NCI-H460 (cell line): Measurements from ENCODE around the gene MOV10. TPM values are rescaled to one million over a fixed set of nuclear protein-coding genes. Genes with fewer than 3 reads are reported as not detected.
A peak's percentile ranks its signal among the peaks of the same experiment; 100 is the strongest.

Experiments
- DNase-seq: peaks from one replicate; pipeline ENCODE4 v3.0.0-alpha.2; 2016; ENCODE audit warnings: low read depth; ENCODE audit errors: extremely low read depth
- total RNA-seq: library from RNA; depleted of rRNA; stranded (reverse); fragments of >200 nt; shearing (Covaris generic); gene quantifications from 2 replicates; pipeline ENCODE4 v1.2.3, GENCODE V29; 2014

Gene MOV10
- total RNA-seq, 1 experiment from 2014 or later: 29.5 TPM

- DNase-seq: peak; percentile 14
Measured at GRCh38 chr1:112673592-112674439, 643 bp upstream of the MOV10 start.

DNA sequence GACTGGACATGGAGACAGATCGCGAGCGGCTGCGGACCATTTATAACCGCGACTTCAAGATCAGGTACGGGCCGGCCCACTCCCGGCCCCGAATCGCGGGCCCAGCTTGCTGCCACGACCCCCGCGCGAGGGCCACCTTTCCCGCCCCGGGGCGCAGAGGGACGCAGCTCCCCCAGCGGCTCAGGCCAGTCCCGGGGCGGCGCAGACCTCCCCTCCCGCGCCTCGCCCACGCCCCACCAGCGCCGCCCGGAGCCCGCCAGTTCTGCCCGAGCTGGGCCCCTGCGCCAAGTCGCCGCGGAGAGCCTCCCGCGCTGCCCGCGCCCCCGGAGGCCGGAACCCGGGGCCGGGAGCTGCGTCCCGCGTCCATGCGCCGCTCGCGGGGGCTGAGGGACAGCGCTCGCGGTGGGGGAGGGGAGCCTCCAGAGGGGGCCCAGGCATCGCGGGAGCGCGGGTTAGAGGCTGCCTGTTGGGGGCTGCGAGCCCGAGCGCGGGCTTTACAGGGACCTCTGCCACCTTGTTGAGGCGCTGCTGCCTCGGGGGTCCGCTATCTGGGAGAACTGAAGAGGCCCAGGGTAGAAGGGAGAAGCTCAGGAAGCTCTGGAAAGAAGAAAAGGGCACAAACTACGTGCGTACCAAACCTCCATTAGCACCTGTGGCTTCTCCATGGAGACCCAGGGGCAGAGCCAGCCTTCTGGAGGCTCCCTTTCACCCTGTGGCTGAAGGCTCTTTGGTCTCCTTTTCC lies 698 bp downstream of the MOV10 start:
- peak; percentile 12 for DNase-seq

GRCh38 chr1:112675728-112676381 lies 1.4 kb downstream of the MOV10 start:
- no peak for DNase-seq

DNA sequence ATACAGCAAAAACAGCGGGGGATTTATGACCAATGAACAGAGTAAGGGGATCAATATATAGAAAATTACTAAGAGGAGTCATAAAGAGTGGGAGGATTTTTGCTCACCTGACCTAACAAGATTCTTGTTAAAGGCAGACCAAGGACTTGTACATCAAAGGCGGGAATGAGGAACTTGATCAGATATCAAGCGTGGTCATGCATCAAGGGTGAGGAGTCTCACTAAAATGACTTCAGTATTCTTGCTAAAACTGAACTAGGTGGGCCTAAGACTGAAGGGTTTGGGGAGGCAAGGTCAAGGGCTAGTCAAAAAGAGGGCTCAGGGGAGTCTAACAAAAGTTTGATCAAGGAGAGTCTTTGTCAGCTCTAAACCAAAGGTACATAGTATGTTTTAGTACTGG lies 2.1 kb downstream of the MOV10 start:
- no peak for DNase-seq

DNA sequence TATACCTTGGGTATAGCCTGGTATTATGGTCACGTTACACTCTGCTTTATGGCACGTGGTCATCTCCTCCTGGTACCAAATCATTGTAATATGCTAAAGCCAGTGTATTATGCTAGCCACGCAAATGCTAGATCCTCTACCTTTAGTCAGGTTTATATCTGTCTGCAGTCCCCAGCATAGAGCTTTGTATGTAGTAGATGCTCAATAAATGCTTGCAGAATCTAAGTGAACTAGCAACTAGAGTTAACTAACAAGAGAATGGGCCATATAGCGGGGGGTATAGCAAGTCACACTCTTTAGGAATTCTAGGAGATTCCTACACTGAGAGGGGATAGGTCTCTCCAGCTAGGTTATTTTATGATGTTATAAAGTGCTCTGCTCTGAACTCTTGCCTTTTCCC lies 3.0 kb downstream of the MOV10 start:
- DNase-seq: no peak

DNA sequence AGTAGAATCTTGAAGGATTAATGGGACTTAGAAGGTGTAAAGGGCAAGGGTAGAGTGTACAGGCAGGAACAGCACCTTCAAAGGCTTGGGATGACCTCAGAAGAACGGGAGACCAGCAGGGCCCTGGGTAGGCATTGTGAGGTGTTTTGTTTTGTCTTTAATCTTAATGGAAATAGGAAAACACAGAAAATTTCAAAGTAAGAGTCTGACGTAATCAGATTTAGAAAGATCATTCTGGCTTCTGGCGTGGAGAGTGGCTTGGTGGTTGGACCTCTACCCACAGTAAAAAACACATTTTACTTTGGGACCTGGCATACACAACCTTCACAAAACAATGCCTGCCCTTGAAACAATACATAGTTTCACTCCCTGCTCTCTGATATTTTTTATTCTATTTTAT lies 4.1 kb downstream of the MOV10 start:
- no peak for DNase-seq

- no peak for DNase-seq
Measured at GRCh38 chr1:112685913-112686312, 11.5 kb downstream of the MOV10 start.

- no peak for DNase-seq
Measured at GRCh38 chr1:112686417-112686816, 12.0 kb downstream of the MOV10 start.

GRCh38 chr1:112686835-112687234 lies 12.4 kb downstream of the MOV10 start:
- DNase-seq: no peak

DNA sequence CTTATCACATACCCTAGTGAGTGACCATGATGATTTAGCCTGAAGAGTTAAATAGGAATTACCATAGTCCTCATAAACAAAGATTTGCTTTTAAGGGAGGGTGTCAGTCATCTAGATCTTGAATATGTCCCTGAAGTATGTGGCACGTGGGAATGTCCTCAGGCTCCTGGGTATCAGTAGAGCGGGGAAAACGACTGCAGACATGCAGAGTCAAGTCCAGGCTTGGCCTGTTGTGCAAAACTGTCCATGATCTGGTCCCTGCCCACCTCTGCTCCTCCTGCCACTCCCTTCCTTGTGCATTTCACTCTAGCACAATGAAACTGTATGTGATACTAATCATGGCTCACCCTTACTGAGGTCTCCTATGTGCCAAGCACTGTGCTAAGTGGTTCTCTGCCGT lies 12.9 kb downstream of the MOV10 start:
- no peak for DNase-seq

DNA sequence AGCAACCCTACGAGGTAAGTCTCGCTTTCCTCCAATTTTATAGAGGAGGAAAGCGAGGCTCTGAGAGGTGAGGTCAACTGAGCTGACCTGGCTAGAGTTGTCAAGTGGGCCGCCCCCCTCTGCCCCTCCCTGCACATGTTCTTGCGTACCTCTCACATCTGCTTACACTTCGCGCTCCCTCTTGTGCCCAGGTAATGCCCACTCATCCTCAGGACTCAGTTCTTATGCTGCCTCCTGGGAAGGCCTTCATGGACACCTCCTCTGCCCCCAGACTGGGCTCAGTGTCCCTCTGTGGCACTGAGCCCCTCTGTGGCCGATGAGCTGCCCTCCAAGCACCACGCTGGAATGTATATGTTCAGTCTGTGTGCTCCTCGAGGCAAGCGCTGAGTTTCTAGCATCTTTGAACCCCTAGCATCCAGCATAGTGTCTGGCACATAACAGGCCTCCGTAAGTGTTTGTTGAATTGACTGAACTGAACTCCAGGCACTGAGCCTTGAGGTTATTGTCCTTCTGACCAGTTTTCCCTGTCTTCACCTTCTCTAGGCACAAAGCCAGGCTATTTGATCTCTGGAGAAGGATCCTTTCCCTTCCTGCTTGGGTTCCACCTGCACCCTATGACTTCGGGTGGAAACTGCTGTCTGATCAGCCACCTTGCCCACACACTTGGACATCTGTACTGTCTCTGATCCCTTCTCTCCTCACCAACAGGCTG lies 13.5 kb downstream of the MOV10 start:
- DNase-seq: no peak

GRCh38 chr1:112688781-112689193 lies 14.3 kb downstream of the MOV10 start:
- no peak for DNase-seq

DNA sequence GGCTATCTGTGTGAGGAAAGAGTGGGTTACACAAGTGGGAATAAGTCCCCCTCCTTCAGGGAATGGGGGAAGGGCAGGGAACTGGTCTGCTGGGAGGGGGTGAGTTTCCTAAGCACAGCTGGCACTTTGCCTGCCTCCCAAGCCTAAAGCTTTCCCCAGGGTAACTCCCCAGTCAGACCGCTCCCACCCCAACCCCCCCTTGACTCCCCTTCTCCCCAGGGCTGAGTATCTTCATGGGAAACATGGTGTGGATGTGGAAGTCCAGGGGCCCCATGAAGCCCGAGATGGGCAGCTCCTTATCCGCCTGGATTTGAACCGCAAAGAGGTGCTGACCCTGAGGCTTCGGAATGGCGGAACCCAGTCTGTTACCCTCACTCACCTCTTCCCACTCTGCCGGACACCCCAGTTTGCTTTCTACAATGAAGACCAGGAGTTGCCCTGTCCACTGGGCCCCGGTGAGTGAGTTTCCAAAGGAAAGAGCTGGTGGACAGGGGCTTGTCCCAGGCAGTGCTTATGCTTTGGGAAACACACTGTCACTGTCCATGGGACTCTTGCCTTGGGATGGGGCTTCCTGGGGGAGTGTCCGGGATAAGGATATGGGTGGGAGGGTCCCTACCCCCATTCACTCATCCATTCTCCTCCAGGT lies 14.9 kb downstream of the MOV10 start:
- no peak for DNase-seq

DNA sequence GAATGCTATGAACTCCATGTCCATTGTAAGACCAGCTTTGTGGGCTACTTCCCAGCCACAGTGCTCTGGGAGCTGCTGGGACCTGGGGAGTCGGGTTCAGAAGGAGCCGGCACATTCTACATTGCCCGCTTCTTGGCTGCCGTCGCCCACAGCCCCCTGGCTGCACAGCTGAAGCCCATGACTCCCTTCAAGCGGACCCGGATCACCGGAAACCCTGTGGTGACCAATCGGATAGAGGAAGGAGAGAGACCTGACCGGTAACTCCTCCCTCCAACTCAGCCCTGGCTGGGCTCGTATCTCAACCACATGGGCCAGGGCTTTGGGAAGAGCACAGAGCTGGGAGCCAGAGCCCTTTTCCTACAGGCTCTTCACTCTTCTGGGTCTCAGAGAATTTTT lies 15.4 kb downstream of the MOV10 start:
- no peak for DNase-seq

DNA sequence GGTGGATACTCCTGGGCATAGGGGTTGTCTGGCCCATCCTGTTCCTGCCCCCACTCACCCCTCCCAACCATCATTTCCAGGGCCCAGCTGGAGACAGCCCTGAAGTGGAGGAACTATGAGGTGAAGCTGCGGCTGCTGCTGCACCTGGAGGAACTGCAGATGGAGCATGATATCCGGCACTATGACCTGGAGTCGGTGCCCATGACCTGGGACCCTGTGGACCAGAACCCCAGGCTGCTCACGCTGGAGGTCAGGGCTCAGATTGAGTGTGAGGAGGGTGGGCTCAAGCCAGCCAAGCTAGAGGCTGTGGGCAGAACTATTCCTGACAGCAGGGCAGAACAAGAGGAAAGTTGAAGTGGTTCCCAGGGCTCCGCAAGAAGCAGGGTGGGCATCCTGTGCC lies 18.2 kb downstream of the MOV10 start:
- DNase-seq: no peak

DNA sequence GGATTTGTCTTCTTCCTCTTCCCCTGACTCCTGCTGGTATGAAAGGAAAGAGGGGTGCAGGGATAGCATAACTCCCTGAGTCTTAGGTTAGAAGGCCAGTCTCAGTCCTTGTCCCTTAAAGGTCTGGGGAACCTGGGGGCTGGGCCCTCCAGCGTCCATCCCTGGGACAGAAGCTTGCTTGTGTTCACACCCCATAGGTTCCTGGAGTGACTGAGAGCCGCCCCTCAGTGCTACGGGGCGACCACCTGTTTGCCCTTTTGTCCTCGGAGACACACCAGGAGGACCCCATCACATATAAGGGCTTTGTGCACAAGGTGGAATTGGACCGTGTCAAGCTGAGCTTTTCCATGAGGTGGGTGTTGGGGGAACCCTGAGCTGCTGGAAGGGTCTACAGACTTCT lies 19.4 kb downstream of the MOV10 start:
- no peak for DNase-seq

GRCh38 chr1:112694363-112694929 lies 20.0 kb downstream of the MOV10 start:
- DNase-seq: no peak

DNA sequence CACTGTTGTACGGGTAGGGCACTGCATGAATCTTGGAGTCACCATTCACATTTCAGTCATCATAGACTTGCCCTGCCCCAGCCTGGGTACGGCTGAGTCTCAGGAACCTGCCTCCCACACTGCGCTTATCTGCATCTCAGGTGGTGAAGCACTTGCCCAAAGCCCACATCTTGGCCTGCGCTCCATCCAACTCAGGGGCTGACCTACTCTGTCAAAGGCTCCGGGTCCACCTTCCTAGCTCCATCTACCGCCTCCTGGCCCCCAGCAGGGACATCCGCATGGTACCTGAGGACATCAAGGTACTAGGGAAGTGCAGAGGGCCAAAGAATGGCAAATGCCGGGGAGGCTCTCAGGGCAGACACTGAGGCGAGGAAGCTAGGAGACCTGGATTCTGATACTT lies 20.8 kb downstream of the MOV10 start:
- no peak for DNase-seq

DNA sequence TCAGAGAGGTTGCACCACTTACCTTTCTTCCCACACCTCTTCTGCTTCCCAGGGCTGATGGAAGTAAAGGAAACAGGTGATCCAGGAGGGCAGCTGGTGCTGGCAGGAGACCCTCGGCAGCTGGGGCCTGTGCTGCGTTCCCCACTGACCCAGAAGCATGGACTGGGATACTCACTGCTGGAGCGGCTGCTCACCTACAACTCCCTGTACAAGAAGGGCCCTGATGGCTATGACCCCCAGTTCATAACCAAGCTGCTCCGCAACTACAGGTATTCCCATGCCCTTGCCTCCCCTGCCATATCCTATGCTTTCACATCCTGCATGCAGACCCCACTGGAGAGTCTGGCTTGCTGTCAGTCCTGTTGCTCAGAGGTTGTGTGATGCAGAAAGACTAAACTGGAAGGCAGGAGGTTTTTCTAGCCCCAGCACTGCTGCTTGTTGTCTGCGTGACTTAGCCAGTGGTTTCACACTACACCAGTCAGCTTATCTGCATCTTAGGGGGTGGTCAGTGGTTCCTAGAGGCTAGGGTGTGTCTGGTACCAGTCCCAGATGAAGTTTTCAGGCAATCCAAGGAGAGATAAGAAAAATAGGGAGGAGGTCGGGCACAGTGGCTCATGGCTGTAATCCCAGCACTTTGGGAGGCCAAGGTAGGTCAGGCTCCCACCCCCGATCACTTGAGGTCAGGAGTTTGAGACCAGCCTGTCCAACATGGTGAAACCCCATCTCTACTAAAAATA lies 22.3 kb downstream of the MOV10 start:
- DNase-seq: no peak
